ENCODE data around the gene WDR6. TPM values are rescaled to one million over a fixed set of nuclear protein-coding genes. Genes with fewer than 3 reads are reported as not detected.

WDR6 gene
- total RNA-seq, 1 experiment from 2014 or later = 112 TPM

- no peak for TF ChIP-seq CTCF (IDR thresholded peaks at IDR 0.05; ENCODE audit: unreplicated experiment)
- peaks cover 64% of the 10 kb centered on the region for H3K36me3 Mint-ChIP-seq (ENCODE audit: insufficient read depth, unreplicated experiment)
- POLR2A ChIA-PET = interaction anchor here (0.7 to 9.9 kb wide), 16 partner anchors 9 to 453 kb away, joined by 3 to 251 read pairs (median 4); partner anchors contain the start of genes DAG1, IMPDH2, P4HTM and QRICH1
- no peaks in the 10 kb centered on the region for H3K27me3 Mint-ChIP-seq (ENCODE audit: insufficient read depth, unreplicated experiment)
- peak overlapping the region; percentile 86 for H3K27ac Mint-ChIP-seq (ENCODE audit: low read depth, unreplicated experiment)
- intact Hi-C loops (cut with micrococcal nuclease) = no loop called here
- peak overlapping the region; percentile 89 for H3K4me3 Mint-ChIP-seq (ENCODE audit: unreplicated experiment)
- no peaks in the 10 kb centered on the region for H3K4me1 Mint-ChIP-seq (ENCODE audit: insufficient read depth, unreplicated experiment)
- H3K9me3 Mint-ChIP-seq (ENCODE audit: unreplicated experiment) = no peaks in the 10 kb centered on the region
- CTCF ChIA-PET = interaction anchor here (1.1 to 2.4 kb wide), 3 partner anchors 9 to 30 kb away, joined by 3 to 7 read pairs (median 5); no protein-coding TSS in a partner anchor
- BruUV-seq (replicated peaks) = no TSS peak
- peak; percentile 37 for DNase-seq (ENCODE audit: unreplicated experiment)
Observed at GRCh38 chr3:49017229-49017970, 10.2 kb downstream of the WDR6 start.

- Mint-ChIP-seq H3K36me3 (ENCODE audit: insufficient read depth, unreplicated experiment) (peaks cover 66% of the 10 kb centered on the region), H3K9me3 (ENCODE audit: unreplicated experiment) (no peaks in the 10 kb centered on the region), H3K27ac (ENCODE audit: low read depth, unreplicated experiment) (peak within 1 kb of the TSS; percentile 86), H3K4me3 (ENCODE audit: unreplicated experiment) (peak within 1 kb of the TSS; percentile 89), H3K27me3 (ENCODE audit: insufficient read depth, unreplicated experiment) (no peaks in the 10 kb centered on the region), H3K4me1 (ENCODE audit: insufficient read depth, unreplicated experiment) (no peaks in the 10 kb centered on the region)
- BruUV-seq (replicated peaks) = no TSS peak
- POLR2A ChIA-PET = interaction anchor here (0.7 to 9.9 kb wide), 17 partner anchors 8 to 452 kb away, joined by 3 to 251 read pairs (median 5); partner anchors contain the start of genes ARIH2, DAG1, IMPDH2 and P4HTM
- intact Hi-C loops (cut with micrococcal nuclease) = no loop called here
- CTCF ChIA-PET = interaction anchor here (1.1 to 2.4 kb wide), 4 partner anchors 10 to 30 kb away, joined by 3 to 7 read pairs (median 4); partner anchors contain the start of gene P4HTM
- TF ChIP-seq CTCF (IDR thresholded peaks at IDR 0.05; ENCODE audit: unreplicated experiment) = no peak
- DNase-seq (ENCODE audit: unreplicated experiment) = peak; percentile 66
Observed at GRCh38 chr3:49017971-49018706, 10.9 kb downstream of the WDR6 start, which contains the start of gene DALRD3. Gene DALRD3, minus strand, starts transcription at chr3:49018580. Its CDS starts 16 bp downstream, at chr3:49018564.

- Mint-ChIP-seq H3K4me3 (ENCODE audit: unreplicated experiment) (peak overlapping the region; percentile 89), H3K27me3 (ENCODE audit: insufficient read depth, unreplicated experiment) (no peaks in the 10 kb centered on the region), H3K36me3 (ENCODE audit: insufficient read depth, unreplicated experiment) (peaks cover 66% of the 10 kb centered on the region), H3K27ac (ENCODE audit: low read depth, unreplicated experiment) (peak overlapping the region; percentile 86), H3K4me1 (ENCODE audit: insufficient read depth, unreplicated experiment) (no peaks in the 10 kb centered on the region), H3K9me3 (ENCODE audit: unreplicated experiment) (no peaks in the 10 kb centered on the region)
- DNase-seq (ENCODE audit: unreplicated experiment) = peak; percentile 26
- BruUV-seq (replicated peaks) = no TSS peak
- intact Hi-C loops (cut with micrococcal nuclease) = no loop called here
- ChIA-PET POLR2A (interaction anchor here (0.7 to 9.9 kb wide), 14 partner anchors 8 to 451 kb away, joined by 3 to 251 read pairs (median 6); partner anchors contain the start of genes ARIH2, IMPDH2, P4HTM and QRICH1), CTCF (interaction anchor here (1.2 kb wide), 1 partner anchor 29 kb away, joined by 4 read pairs; the partner anchor contains the start of gene P4HTM)
- TF ChIP-seq CTCF (IDR thresholded peaks at IDR 0.05; ENCODE audit: unreplicated experiment) = no peak
Observed at GRCh38 chr3:49018707-49019006, 11.5 kb downstream of the WDR6 start.

- intact Hi-C loops (cut with micrococcal nuclease) = loop anchor here (10.0 kb wide), 1 partner anchor 135 kb away; no protein-coding TSS in a partner anchor
- ChIA-PET POLR2A (interaction anchor here (0.7 to 9.9 kb wide), 13 partner anchors 9 to 421 kb away, joined by 3 to 251 read pairs (median 4); partner anchors contain the start of genes ARIH2, IMPDH2, IP6K2 and P4HTM), CTCF (interaction anchor here (0.6 to 2.0 kb wide), 5 partner anchors 12 to 480 kb away, joined by 3 to 10 read pairs (median 3); partner anchors contain the start of gene WDR6)
- peak; percentile 34 for DNase-seq (ENCODE audit: unreplicated experiment)
- no peaks in the 10 kb centered on the region for H3K27me3 Mint-ChIP-seq (ENCODE audit: insufficient read depth, unreplicated experiment)
- TF ChIP-seq CTCF (IDR thresholded peaks at IDR 0.05; ENCODE audit: unreplicated experiment) = no peak
- H3K9me3 Mint-ChIP-seq (ENCODE audit: unreplicated experiment) = no peaks in the 10 kb centered on the region
- no peaks in the 10 kb centered on the region for H3K4me1 Mint-ChIP-seq (ENCODE audit: insufficient read depth, unreplicated experiment)
- peak overlapping the region; percentile 66 for H3K27ac Mint-ChIP-seq (ENCODE audit: low read depth, unreplicated experiment)
- no TSS peak for BruUV-seq (replicated peaks)
- peaks cover 66% of the 10 kb centered on the region for H3K36me3 Mint-ChIP-seq (ENCODE audit: insufficient read depth, unreplicated experiment)
- H3K4me3 Mint-ChIP-seq (ENCODE audit: unreplicated experiment) = peak overlapping the region; percentile 89
Observed at GRCh38 chr3:49019941-49020329, 12.7 kb downstream of the WDR6 start.
